HG03103 (cell line): ENCODE results near the gene PIAS1.
"Not testable (repeated sequence)": the region's sequence is repeated elsewhere in the genome, so short reads cannot be mapped to it uniquely, and the experiment has no call there.

Source experiments
- ATAC-seq: cut with Tn5 transposase; IDR thresholded peaks from one replicate; pipeline ENCODE4 v1.9.1; 2021; ENCODE audit warnings: low read depth; ENCODE audit not compliant: unreplicated experiment

PIAS1 gene

DNA sequence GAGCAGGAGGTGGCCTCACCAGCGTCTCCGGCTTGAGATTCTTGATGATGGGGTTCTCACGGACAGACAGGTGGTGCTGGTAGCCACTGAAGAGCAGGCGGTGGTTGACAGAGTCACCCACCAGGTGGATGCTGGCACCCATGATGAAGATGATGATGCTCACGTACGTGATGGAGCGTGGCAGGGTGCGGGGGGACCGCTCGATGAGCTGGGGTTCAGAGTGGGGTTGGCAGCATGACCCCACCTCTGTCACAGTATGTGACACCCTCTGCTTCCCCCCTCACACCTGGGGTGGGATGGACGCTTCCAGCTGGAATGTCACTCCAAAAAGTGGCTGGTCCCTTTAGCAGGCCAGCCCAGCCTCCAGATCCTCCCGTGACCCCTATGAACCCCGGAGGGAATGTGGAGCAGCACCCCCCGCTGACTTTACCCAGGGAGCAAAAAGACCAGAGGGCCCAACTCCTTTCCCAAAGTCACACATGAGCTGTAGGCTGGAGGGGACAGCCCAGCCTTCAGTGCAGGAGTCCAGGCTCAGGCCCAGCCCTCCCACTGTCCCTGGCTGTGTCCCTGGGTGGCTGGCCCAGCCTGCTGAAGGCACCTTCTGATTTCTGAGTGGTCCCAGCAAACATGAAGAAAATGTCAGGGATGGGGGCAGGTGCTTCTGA is 157.7 kb downstream of the PIAS1 start:
- no peak for ATAC-seq

GRCh38 chr15:68213491-68213845 is 159.4 kb downstream of the PIAS1 start:
- ATAC-seq: not testable (repeated sequence)

DNA sequence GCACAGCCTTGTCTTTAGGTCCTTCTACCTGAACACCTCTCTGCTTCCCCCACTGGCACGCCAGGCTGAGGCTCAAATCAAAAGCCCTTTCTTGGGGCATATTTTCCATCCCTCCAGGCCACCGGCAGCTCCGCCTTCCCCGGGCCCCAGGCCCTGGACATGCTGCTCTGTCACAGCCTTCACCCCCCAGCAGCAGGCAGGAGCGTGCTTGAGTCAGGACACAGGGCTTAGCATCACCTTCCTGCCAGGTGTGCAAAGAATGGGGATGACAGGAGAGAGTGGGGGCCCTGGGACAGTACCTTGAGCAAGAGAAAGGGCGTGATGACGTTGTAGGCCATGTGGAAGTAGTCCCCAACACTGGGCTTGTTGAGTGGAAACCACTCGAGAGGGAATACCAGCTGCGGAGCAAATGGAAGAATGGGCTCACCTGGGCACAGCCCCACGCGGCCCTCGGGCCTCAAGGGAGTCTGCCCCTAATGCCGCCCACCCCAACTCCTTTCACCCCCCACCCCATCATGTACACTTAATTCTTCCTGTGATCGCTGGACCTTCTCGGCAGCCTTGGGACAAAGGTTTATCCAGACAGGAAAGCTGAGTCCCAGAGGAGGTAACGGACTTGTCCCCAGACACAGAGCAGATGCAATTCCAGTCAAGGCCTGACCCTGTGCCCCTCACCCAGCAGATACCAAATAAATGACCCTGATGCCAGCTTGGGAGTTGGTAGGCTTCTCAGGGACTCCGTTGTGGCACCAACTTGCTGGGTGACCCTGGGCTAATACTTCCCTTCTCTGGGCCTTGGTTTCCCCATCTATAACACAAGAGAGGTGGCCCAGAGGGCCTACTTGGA is 160.1 kb downstream of the PIAS1 start:
- ATAC-seq: no peak

DNA sequence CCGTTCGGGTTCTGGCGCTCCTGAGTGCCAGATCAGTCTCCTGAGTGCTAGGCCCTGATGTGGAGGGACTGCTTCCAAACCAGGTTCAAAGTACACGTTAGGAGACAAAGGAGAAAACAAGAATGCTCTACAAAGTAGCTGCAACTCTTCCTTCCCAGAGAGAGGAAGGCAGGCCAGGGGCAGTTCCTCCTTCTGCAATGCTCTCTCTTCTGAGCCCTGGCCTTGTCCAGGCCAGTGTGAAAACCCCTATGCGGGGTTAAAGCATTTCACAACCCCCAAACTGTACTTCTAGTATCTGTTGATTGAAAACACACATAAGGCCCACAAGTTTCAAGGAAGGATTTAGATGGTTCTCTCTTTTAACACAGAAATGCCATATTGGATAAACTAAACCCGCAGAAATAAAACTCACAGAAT is 160.7 kb downstream of the PIAS1 start:
- no peak for ATAC-seq

DNA sequence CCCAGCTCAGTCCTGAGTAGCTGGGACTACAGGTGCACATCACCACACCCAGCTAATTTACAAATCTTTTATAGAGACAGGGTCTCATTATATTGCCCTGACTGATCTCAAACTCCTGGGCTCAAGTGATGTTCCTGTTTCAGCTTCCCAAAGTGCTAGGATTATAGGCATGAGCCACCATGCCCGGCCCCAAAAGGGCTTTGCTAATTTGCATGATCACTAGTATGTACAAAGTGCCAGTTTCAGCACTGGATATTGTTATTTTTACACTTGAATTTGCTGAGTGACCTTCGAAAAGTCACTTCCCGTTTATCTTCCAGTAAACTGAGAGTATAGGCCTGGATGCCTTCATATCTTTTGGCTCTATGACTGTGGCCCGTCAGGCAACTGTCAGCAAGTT is 163.2 kb downstream of the PIAS1 start:
- ATAC-seq: no peak

- no peak for ATAC-seq
Observed at GRCh38 chr15:68218331-68218730, 164.2 kb downstream of the PIAS1 start.

- no peak for ATAC-seq
Observed at GRCh38 chr15:68218847-68219798, 165.0 kb downstream of the PIAS1 start.

GRCh38 chr15:68220489-68220888 is 166.4 kb downstream of the PIAS1 start:
- no peak for ATAC-seq

DNA sequence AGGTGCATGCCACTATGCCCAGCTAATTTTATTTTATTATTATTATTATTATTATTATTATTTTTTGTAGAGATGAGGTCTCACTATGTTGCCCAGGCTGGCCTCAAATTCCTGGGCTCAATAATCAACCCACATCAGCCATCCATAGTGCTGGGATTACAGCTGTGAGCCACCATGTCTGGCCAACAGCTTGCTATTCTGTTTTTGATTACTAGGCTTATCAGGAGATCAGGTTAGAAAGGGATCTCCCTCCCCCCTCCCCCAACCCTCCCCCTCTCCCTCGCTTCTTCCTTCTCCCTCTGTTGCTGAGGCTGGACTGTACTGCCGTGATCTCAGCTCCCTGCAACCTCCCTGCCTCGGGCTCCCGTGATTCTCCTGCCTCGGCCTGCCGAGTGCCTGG is 166.9 kb downstream of the PIAS1 start:
- ATAC-seq: no peak

DNA sequence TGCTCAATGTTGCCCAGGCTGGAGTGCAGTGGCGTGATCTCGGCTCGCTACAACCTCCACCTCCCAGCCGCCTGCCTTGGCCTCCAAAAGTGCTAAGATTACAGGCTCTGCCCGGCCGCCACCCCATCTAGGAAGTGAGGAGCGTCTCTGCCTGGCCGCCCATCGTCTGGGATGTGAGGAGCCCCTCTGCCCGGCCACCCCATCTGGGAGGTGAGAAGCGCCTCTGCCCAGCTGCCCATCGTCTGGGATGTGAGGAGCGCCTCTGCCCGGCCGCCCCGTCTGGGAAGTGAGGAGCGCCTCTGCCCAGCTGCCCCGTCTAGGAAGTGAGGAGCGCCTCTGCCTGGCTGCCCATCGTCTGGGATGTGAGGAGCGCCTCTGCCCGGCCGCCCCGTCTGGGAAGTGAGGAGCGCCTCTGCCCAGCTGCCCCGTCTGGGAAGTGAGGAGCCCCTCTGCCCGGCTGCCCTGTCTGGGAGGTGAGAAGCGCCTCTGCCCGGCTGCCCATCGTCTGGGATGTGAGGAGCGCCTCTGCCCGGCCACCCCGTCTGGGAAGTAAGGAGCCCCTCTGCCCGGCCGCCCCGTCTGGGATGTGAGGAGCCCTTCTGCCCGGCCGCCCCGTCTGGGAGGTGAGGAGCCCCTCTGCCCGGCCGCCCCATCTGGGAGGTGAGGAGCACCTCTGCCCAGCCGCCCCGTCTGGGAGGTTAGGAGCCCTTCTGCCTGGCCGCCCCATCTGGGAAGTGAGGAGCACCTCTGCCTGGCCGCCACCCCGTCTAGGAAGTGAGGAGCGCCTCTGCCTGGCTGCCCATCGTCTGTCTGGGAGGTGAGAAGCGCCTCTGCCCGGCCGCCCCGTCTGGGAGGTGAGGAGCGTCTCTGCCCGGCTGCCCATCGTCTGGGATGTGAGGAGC is 167.7 kb downstream of the PIAS1 start:
- not testable (repeated sequence) for ATAC-seq

DNA sequence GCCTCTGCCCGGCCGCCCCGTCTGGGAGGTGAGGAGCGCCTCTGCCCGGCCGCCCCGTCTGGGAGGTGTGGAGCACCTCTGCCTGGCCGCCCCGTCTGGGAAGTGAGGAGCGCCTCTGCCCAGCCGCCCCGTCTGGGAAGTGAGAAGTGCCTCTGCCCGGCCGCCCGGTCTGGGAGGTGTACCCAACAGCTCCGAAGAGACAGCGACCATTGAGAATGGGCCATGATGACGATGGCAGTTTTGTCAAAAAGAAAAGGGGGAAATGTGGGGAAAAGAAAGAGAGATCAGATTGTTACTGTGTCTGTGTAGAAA is 168.3 kb downstream of the PIAS1 start:
- not testable (repeated sequence) for ATAC-seq

DNA sequence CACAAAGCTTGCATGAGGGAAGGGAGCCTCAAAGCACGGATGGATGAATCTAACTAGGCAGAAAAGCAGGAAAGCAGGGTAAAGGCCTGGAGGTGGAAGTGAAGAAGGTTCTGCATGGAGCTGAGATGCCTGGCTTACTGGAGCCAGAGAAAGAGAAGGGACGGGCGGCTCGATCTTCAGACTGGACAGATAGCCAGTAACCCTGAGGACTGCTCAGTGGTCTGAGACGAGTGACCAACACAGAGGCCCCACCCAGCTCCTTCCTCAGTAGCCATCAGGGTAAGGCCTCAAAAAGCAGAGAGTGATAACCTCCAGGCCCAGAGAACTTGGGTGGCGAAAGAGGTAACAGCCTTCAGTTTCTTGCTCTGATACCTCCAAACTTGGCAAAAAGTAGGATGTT is 169.1 kb downstream of the PIAS1 start:
- no peak for ATAC-seq

- ATAC-seq: no peak
Observed at GRCh38 chr15:68224108-68224507, 170.0 kb downstream of the PIAS1 start.

DNA sequence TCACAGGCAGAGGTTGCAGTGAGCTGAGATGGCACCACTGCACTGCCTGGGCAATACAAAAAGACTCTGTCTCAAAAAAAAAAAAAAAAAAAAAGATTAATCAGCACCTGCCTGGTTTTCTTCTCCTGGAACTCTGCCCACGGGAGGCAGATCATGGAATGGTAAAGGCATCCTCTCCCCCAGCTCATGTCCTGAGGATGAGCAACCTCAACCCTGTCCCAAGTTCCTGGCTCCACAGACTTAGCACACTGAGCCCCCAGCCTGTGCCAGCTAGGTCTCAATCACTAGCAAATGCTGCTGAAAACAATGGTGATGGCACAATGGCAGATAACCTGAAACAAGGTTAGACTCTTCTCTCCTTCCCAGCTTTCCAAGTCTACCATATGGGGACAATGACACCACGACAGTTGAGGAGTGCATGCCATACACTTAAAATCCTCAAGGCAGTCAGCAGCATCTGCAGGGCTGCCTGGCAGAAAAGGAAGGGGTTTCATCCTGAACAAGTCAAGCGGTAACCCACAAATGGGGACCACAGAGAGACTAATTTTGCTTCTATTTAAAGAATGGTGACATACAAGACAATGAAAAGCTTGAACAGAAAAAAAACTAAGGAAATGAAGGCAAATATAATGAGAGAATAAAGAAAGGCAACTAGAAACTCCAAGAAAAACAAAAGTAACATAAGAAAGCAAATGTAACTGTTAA is 170.6 kb downstream of the PIAS1 start:
- no peak for ATAC-seq

DNA sequence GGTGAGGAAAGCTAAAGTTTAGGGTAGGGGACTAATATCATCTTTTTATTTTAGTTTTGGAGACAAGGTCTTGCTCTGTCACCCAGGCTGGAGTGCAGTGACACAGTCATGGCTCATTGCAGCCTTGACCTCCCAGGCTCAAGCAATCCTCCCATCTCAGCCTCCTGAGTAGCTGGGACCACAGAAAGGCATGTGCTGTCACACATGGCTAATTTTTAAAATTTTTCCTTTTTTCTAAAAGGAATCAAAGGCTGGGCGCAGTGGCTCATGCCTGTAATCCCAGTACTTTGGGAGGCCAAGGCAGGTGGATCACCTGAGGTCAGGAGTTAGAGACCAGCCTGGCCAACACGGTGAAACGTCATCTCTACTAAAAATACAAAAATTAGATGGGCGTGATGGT is 171.3 kb downstream of the PIAS1 start:
- ATAC-seq: not testable (repeated sequence)

DNA sequence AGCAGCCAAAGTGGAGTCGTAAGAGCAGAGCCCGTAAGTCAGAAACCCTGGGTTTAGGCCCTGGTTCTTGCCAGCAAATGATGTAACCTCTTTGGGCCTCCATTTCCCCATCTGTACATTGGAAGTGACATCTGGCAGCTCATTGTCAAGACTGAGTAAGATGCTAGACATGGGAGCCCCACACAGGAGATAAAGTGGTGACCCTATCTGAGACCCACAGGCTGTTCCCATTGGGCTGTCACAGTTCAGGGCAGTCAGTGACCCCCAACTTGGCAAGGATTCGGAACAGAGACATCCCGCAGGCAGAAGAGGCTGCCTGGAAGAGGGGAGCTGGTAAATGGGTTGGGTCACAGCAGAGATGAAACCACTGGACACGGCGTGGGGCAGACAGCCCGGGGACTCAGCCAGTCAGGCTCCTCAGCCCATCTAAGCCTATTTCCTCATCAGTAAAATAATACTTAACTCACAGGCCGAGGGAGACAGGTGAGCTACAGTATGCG is 173.6 kb downstream of the PIAS1 start:
- ATAC-seq: no peak

DNA sequence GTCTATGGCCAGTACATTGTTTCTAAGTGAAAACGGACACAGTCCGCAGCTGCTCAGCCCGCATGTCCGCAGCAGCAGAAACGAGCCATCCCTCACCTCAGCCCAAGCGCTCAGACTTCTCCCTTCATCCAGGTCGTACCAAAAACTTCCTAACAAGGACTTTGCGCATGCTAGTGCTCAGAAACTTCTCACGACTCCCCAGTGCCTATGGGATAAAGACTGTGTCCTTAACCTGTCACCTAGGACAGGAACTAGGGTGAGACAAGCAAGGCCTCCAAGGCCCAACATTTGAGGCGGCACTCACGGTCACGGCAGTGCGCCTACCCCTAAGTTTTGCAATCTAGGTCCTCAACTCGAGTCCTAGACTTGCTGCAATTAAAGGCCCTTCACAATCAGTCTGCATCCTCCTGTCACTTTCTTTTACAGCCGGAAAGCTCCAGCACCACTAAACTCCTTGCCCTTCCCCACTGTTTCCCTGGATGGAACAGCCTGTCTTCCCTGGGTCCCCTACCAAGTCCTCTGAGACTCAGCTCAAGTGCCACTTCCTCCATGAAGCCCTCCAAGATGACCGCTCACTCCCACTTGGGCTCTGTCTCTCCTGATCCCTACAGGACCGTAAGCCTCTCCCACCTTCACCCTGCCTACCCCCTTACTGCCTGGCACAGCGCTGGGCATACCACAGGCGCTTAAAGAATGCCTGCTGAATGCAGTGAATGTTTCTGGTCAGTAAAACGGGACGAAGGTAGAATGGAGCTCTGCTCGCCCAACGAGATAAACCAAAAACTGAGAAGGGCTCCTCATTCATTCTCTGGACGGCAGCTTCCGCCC is 174.2 kb downstream of the PIAS1 start:
- no peak for ATAC-seq

- no peak for ATAC-seq
Observed at GRCh38 chr15:68228971-68229385, 174.9 kb downstream of the PIAS1 start.
